G401 (cell line): ENCODE measurements around the gene SAT2. TPM values are rescaled to one million over a fixed set of nuclear protein-coding genes. Genes with fewer than 3 reads are reported as not detected.
A peak's percentile ranks its signal among the peaks of the same experiment; 100 is the strongest.

Experiments used
- DNase-seq: peaks from one replicate; pipeline ENCODE4 v3.0.0-alpha.2; 2015; ENCODE audit warnings: low spot score
- in situ Hi-C: cut with HindIII; loops from 2 replicates; pipeline ENCODE4 v1.10.0; 2016; ENCODE audit warnings: low sequenced_read_pairs, mixed read lengths
- total RNA-seq: library from RNA; depleted of rRNA; stranded (reverse); fragments of >200 nt; shearing (Covaris generic); gene quantifications from 2 replicates; pipeline ENCODE4 v1.2.3, GENCODE V29; 2014; rRNA removed

The SAT2 gene
- total RNA-seq, 1 experiment from 2014 or later: 70.2 TPM

- peak; percentile 72 for DNase-seq
- in situ Hi-C loops: no loop called here
These were observed 48.4 kb downstream of the SAT2 start, which contains the start of gene CD68 for GRCh38 chr17:7579001-7579833. TSS of gene CD68 (plus strand) at chr17:7579638. CDS start at chr17:7579678, 40 bp downstream.

- in situ Hi-C loops: no loop called here
- DNase-seq: no peak
These were observed 50.1 kb downstream of the SAT2 start for GRCh38 chr17:7577327-7578199.

- DNase-seq: no peak
- in situ Hi-C loops: no loop called here
These were observed 51.1 kb downstream of the SAT2 start for GRCh38 chr17:7576432-7576937.

Other genes starting within 250 kb of the SAT2 start
- not detected in 2 replicates for gene TNK1, start 246.7 kb downstream of the SAT2 start, total RNA-seq
- gene PLSCR3, start 233.3 kb downstream of the SAT2 start, total RNA-seq: 7.9 and 8.3 TPM in 2 replicates
- gene TMEM256, start 223.7 kb downstream of the SAT2 start, total RNA-seq: 200 and 369 TPM in 2 replicates
- gene NLGN2, start 220.0 kb downstream of the SAT2 start, total RNA-seq: 5.5 and 6.8 TPM in 2 replicates
- gene SPEM1, start 207.5 kb downstream of the SAT2 start, total RNA-seq: not detected in 2 replicates
- not detected in 2 replicates for gene SPEM2, start 202.2 kb downstream of the SAT2 start, total RNA-seq
- gene SPEM3, start 199.0 kb downstream of the SAT2 start, total RNA-seq: not detected in 2 replicates
- gene TMEM102, start 192.4 kb downstream of the SAT2 start, total RNA-seq: 4.6 and 4.9 TPM in 2 replicates
- 20.4 and 24.2 TPM in 2 replicates for gene FGF11, start 188.3 kb downstream of the SAT2 start, total RNA-seq
- 7.6 and 24.0 TPM in 2 replicates for gene CHRNB1, start 182.8 kb downstream of the SAT2 start, total RNA-seq
- gene ZBTB4, start 148.2 kb downstream of the SAT2 start, total RNA-seq: 4.1 and 4.4 TPM in 2 replicates
- not detected in 2 replicates for gene SLC35G6, start 146.4 kb downstream of the SAT2 start, total RNA-seq
- 52.7 and 52.8 TPM in 2 replicates for gene POLR2A, start 143.5 kb downstream of the SAT2 start, total RNA-seq
- not detected in 2 replicates for gene TNFSF12, start 78.8 kb downstream of the SAT2 start, total RNA-seq
- 1.5 TPM in 1 of 2 replicates, not detected in the other for gene TNFSF13, start 69.1 kb downstream of the SAT2 start, total RNA-seq
- gene SENP3, start 65.9 kb downstream of the SAT2 start, total RNA-seq: 157 and 182 TPM in 2 replicates
- 119 and 129 TPM in 2 replicates for gene CD68, start 48.2 kb downstream of the SAT2 start, total RNA-seq
- gene MPDU1, start 44.0 kb downstream of the SAT2 start, total RNA-seq: 151 and 157 TPM in 2 replicates
- gene SOX15, start 37.7 kb downstream of the SAT2 start, total RNA-seq: 6.8 and 12.1 TPM in 2 replicates
- gene FXR2, start 12.9 kb downstream of the SAT2 start, total RNA-seq: 75.9 and 88.0 TPM in 2 replicates
- not detected in 2 replicates for gene SHBG, start 2.3 kb upstream of the SAT2 start, total RNA-seq
- gene ATP1B2, start 23.1 kb upstream of the SAT2 start, total RNA-seq: not detected in 2 replicates
- 23.5 and 26.4 TPM in 2 replicates for gene TP53, start 59.7 kb upstream of the SAT2 start, total RNA-seq
- 27.2 and 33.5 TPM in 2 replicates for gene WRAP53, start 60.7 kb upstream of the SAT2 start, total RNA-seq
- gene EFNB3, start 77.4 kb upstream of the SAT2 start, total RNA-seq: 13.1 and 16.8 TPM in 2 replicates
- gene DNAH2, start 89.9 kb upstream of the SAT2 start, total RNA-seq: 0.03 TPM in 1 of 2 replicates, not detected in the other
- 0.34 and 0.37 TPM in 2 replicates for gene KDM6B, start 206.4 kb upstream of the SAT2 start, total RNA-seq
- gene TMEM88, start 227.2 kb upstream of the SAT2 start, total RNA-seq: 0.37 TPM in 1 of 2 replicates, not detected in the other
- 97.3 and 101 TPM in 2 replicates for gene NAA38, start 229.7 kb upstream of the SAT2 start, total RNA-seq
- 8.5 and 10.0 TPM in 2 replicates for gene CYB5D1, start 230.2 kb upstream of the SAT2 start, total RNA-seq